Activated CD8-positive, alpha-beta T cell treated with anti-CD3 and anti-CD28 coated beads for 36 hours (primary cell): ENCODE results near the gene MEGF11. TPM values are rescaled to one million over a fixed set of nuclear protein-coding genes. Genes with fewer than 3 reads are reported as not detected.

ENCODE experiments used
- ATAC-seq: fragments of 200-7000 bp; cut with Tn5 transposase; one replicate; pipeline ENCODE4 v1.10.0; 2021; ENCODE audit warnings: mild to moderate bottlenecking, moderate library complexity
- CTCF ChIA-PET: fragments of 350-600 bp; sonication (Branson Sonifier 250); formaldehyde crosslinking; loops from one replicate; lab custom pipeline; 2021; ENCODE audit warnings: antibody characterized with exemption; lab: Charles Lee
- POLR2A ChIA-PET: fragments of 350-600 bp; sonication (Branson Sonifier 250); formaldehyde crosslinking; loops from one replicate; lab custom pipeline; 2021; ENCODE audit warnings: antibody characterized with exemption; lab: Charles Lee
- DNase-seq: peaks from one replicate; pipeline ENCODE4 v3.0.0-alpha.2; 2020
- H3K27ac Mint-ChIP-seq: one replicate; pipeline ENCODE4 v1.8.0; 2021; ENCODE audit warnings: mild to moderate bottlenecking, mixed read lengths
- H3K27me3 Mint-ChIP-seq: one replicate; pipeline ENCODE4 v1.8.0; 2021; ENCODE audit warnings: mixed read lengths
- H3K36me3 Mint-ChIP-seq: one replicate; pipeline ENCODE4 v1.8.0; 2021; ENCODE audit warnings: low read depth, mixed read lengths
- H3K4me1 Mint-ChIP-seq: one replicate; pipeline ENCODE4 v1.8.0; 2021; ENCODE audit warnings: low read depth, mixed read lengths
- H3K4me3 Mint-ChIP-seq: one replicate; pipeline ENCODE4 v1.8.0; 2021; ENCODE audit warnings: mild to moderate bottlenecking, moderate library complexity, mixed read lengths
- H3K9me3 Mint-ChIP-seq: one replicate; pipeline ENCODE4 v1.8.0; 2021; ENCODE audit warnings: mixed read lengths
- intact Hi-C: fragments of 100-400 bp; cut with micrococcal nuclease; formaldehyde crosslinking; loops from one replicate; pipeline ENCODE4 v1.10.0; 2022
- total RNA-seq, 2 experiments: library from RNA; stranded (reverse); gene quantifications; one replicate each; pipeline ENCODE4 v1.2.3, GENCODE V29; 2021
- TF ChIP-seq, protein P1 (sequence below): fragments of 200-600 bp; IDR thresholded peaks from one replicate; pipeline ENCODE4 v1.8.0; 2022; ENCODE audit warnings: antibody characterized with exemption, mild to moderate bottlenecking

The MEGF11 gene
- total RNA-seq, 2 experiments from 2014 or later, result not detected

DNA sequence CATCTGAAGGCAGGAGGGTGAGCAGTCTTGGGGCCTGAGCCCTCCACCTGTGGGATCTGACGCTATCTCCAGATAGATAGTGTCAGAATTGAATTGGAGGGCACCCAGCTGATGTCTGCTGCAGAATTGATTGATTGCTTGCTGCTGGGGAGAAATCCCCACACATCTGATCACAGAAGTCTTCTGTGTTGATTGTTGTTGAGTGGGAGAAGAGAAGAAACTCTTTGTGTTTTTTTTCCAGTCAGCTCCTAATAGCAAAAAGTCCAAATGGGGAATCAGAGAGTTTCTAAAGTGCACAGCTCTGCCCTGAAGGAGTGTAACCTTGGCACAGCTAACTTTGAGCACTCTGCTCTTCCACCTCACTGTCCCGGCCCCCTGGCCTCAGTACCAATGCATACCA lies 318.2 kb downstream of the MEGF11 start:
- CTCF ChIA-PET, result no interaction called here
- no peaks in the 10 kb centered on the region for H3K27me3 Mint-ChIP-seq
- ATAC-seq, result no peak

DNA sequence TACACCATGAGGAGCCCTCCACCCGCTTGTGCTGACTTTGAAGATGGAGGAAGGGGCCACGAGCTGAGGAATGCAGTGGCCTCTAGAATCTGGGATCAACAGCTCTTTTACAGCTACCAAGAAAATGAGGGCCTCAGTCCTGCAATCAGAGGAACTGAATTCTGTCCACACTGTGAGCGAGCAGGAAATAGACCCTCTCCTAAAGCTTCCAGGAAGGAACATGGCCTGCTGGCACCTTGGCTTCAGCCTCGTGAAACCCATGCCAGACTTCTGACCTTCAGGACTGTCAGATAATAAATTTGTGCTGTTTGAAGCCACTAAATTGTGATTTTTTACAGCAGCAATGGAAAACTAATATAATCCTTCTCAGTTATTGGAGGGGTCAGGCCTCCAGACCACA lies 322.3 kb downstream of the MEGF11 start:
- DNase-seq, result no peak
- Mint-ChIP-seq H3K9me3 (no peaks in the 10 kb centered on the region), H3K27me3 (no peaks in the 10 kb centered on the region), H3K4me3 (no peak overlapping the region), H3K27ac (no peak overlapping the region), H3K4me1 (no peaks in the 10 kb centered on the region), H3K36me3 (no peaks in the 10 kb centered on the region)
- intact Hi-C loops, result no loop called here
- no peak for ATAC-seq
- TF ChIP-seq, protein P1, sequence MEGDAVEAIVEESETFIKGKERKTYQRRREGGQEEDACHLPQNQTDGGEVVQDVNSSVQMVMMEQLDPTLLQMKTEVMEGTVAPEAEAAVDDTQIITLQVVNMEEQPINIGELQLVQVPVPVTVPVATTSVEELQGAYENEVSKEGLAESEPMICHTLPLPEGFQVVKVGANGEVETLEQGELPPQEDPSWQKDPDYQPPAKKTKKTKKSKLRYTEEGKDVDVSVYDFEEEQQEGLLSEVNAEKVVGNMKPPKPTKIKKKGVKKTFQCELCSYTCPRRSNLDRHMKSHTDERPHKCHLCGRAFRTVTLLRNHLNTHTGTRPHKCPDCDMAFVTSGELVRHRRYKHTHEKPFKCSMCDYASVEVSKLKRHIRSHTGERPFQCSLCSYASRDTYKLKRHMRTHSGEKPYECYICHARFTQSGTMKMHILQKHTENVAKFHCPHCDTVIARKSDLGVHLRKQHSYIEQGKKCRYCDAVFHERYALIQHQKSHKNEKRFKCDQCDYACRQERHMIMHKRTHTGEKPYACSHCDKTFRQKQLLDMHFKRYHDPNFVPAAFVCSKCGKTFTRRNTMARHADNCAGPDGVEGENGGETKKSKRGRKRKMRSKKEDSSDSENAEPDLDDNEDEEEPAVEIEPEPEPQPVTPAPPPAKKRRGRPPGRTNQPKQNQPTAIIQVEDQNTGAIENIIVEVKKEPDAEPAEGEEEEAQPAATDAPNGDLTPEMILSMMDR, result no peak
- ChIA-PET CTCF (no interaction called here), POLR2A (no interaction called here)

More for the DNA sequence above, 318.2 kb downstream of the MEGF11 start:
- Mint-ChIP-seq H3K4me1 (no peaks in the 10 kb centered on the region), H3K4me3 (no peak overlapping the region), H3K9me3 (no peaks in the 10 kb centered on the region), H3K36me3 (no peaks in the 10 kb centered on the region), H3K27ac (no peak overlapping the region)
- TF ChIP-seq, protein P1, result no peak
- no peak for DNase-seq
- POLR2A ChIA-PET, result no interaction called here
- intact Hi-C loops, result no loop called here

DNA sequence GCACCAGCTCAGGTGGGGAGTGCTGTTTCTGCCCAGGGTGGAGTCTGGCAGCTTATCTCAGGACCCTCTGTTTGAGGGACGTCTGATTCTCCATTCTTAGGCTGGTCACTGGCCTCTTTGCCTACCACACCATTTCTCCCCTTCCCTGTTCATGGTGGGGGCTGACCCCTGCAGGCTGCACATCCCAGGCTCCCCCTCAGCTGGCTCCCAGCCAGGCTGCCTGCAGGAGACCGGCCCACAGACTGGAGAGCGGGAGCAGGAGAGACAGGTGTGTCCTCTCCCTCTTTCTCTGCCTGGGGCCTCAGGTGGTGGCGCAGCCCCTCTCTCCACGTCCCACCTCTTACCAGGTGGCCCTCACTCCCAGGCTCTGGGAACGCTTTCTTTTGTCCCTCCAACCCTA lies 323.4 kb downstream of the MEGF11 start:
- intact Hi-C loops, result no loop called here
- TF ChIP-seq, protein P1, result no peak
- no peak overlapping the region for H3K4me3 Mint-ChIP-seq
- H3K9me3 Mint-ChIP-seq, result no peaks in the 10 kb centered on the region
- DNase-seq (no peak), ATAC-seq (no peak)
- POLR2A ChIA-PET, result no interaction called here
- CTCF ChIA-PET, result interaction anchor here (1.0 kb wide), 1 partner anchor 9 kb away, joined by 3 read pairs; no protein-coding TSS in a partner anchor
- H3K27me3 Mint-ChIP-seq, result no peaks in the 10 kb centered on the region
- no peaks in the 10 kb centered on the region for H3K36me3 Mint-ChIP-seq
- no peak overlapping the region for H3K27ac Mint-ChIP-seq
- no peaks in the 10 kb centered on the region for H3K4me1 Mint-ChIP-seq

DNA sequence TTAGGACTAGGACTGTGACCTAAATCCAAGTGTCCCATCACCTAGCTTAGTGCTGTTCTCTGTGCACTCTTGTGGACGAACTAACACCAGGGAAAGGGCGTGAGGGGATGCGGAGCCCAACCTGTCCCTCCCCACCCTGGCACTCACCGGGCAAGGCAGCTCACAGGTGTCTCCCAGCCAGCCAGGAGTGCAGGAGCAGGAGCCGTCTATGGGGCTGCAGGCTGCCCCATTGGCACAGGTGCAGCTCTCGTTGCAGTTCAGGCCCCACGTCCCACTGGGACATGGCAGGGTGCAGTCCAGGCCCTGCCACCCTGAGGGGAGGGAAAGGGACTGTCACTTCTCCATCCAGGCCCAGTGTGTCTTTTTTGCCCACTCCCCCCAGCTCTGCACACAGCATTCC lies 324.0 kb downstream of the MEGF11 start:
- TF ChIP-seq, protein P1, result no peak
- ChIA-PET CTCF (interaction anchor here (1.0 kb wide), 1 partner anchor 8 kb away, joined by 3 read pairs; no protein-coding TSS in a partner anchor), POLR2A (no interaction called here)
- Mint-ChIP-seq H3K36me3 (no peaks in the 10 kb centered on the region), H3K27me3 (no peaks in the 10 kb centered on the region), H3K9me3 (no peaks in the 10 kb centered on the region), H3K4me3 (no peak overlapping the region), H3K27ac (no peak overlapping the region), H3K4me1 (no peaks in the 10 kb centered on the region)
- ATAC-seq, result no peak
- DNase-seq, result no peak
- intact Hi-C loops, result no loop called here

DNA sequence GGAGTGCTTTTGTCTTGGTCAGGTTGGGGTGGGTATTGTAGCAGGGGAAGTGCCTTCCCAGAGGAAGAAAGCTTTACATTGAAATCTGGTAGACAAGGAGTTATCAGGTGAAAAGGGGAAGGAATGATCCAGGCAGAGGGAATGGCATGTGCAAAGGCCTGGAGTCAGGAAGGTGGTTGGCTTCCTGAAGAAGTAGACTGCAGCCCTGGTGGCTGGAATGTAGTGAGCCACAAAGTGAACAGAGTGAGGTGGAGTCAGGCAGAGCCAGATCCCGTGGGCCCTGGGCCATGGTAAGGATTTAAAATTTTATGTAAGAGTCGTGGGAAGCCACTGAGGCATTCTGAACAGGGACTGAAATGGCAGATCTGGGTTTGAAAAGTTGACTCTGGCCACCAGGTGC lies 326.0 kb downstream of the MEGF11 start:
- Mint-ChIP-seq H3K9me3 (no peaks in the 10 kb centered on the region), H3K36me3 (no peaks in the 10 kb centered on the region), H3K27me3 (no peaks in the 10 kb centered on the region), H3K4me3 (no peak overlapping the region), H3K27ac (no peak overlapping the region), H3K4me1 (no peaks in the 10 kb centered on the region)
- DNase-seq, result no peak
- TF ChIP-seq, protein P1, result no peak
- POLR2A ChIA-PET, result interaction anchor here (0.9 kb wide), 1 partner anchor 58 kb away, joined by 3 read pairs; the partner anchor contains the start of gene RAB11A
- intact Hi-C loops, result no loop called here
- CTCF ChIA-PET, result no interaction called here
- no peak for ATAC-seq
